Breast epithelium (tissue), 4 donors: ENCODE results near the gene SLC7A9. TPM values are rescaled to one million over a fixed set of nuclear protein-coding genes. Genes with fewer than 3 reads are reported as not detected.
"Not testable (repeated sequence)": the region's sequence is repeated elsewhere in the genome, so short reads cannot be mapped to it uniquely, and the experiment has no call there.

Experiments
- DNase-seq, 2 donors: peaks; one replicate each; pipeline ENCODE4 v3.0.0-alpha.2; 2019; ENCODE audit warnings: low spot score in 2 of 2
- H3K27ac ChIP-seq, 2 donors: fragments of 200-600 bp; sonication (generic) in 1 of 2; one replicate each; pipeline ENCODE4 v1.5.1; 2016 to 2019; ENCODE audit warnings: mild to moderate bottlenecking in 1 of 2
- H3K27me3 ChIP-seq, 2 donors: fragments of 200-600 bp; sonication (generic) in 1 of 2; one replicate each; pipeline versions ENCODE4 v1.5.1 to v1.6.0; 2017 to 2019; ENCODE audit warnings: control low read depth in 1 of 2, mild to moderate bottlenecking in 1 of 2
- H3K36me3 ChIP-seq: fragments of 200-600 bp; one replicate; pipeline ENCODE4 v1.5.1; 2019
- H3K4me1 ChIP-seq, 2 donors: fragments of 200-600 bp; sonication (generic); one replicate each; pipeline ENCODE4 v1.5.1; 2016 to 2019; ENCODE audit warnings: control low read depth in 1 of 2
- H3K4me3 ChIP-seq, 3 donors: fragments of 200-600 bp; sonication (generic); 1 replicate in 2 of 3; 2 replicates in 1 of 3; pipeline ENCODE4 v1.5.1; 2016 to 2019; ENCODE audit warnings: mild to moderate bottlenecking in 3 of 3, moderate library complexity in 2 of 3
- H3K9me3 ChIP-seq, 2 donors: fragments of 200-600 bp; sonication (generic) in 1 of 2; one replicate each; pipeline ENCODE4 v1.5.1; 2016 to 2019; ENCODE audit warnings: control low read depth in 1 of 2
- POLR2A ChIP-seq: fragments of 450-650 bp; IDR thresholded peaks from one replicate; pipeline ENCODE4 v1.6.1; 2016; ENCODE audit warnings: antibody characterized with exemption, mild to moderate bottlenecking, moderate library complexity
- POLR2AphosphoS5 ChIP-seq, 3 donors: sonication (generic); formaldehyde crosslinking; IDR thresholded peaks; one replicate each; pipeline ENCODE4 v1.6.1; 2017; ENCODE audit warnings: antibody characterized with exemption in 3 of 3
- intact Hi-C: fragments of 100-400 bp; cut with DNase I; formaldehyde crosslinking; loops from one replicate; pipeline ENCODE4 v1.15.1; 2023; ENCODE audit warnings: low total_unique reads
- total RNA-seq, 3 donors: library from RNA; depleted of rRNA; stranded (reverse); fragments of >200 nt; gene quantifications; one replicate each; pipeline ENCODE4 v1.1.0, GENCODE V29; 2016
- TF ChIP-seq, protein P1 (sequence below), 3 donors: fragments of 450-650 bp; IDR thresholded peaks; one replicate each; pipeline ENCODE4 v1.5.1; 2016 to 2017; ENCODE audit warnings: antibody characterized with exemption in 3 of 3, mild to moderate bottlenecking in 3 of 3, moderate library complexity in 3 of 3

Gene SLC7A9
- total RNA-seq, 3 donors from 2014 or later, result 0.29 to 0.48 (median 0.33) TPM

DNA sequence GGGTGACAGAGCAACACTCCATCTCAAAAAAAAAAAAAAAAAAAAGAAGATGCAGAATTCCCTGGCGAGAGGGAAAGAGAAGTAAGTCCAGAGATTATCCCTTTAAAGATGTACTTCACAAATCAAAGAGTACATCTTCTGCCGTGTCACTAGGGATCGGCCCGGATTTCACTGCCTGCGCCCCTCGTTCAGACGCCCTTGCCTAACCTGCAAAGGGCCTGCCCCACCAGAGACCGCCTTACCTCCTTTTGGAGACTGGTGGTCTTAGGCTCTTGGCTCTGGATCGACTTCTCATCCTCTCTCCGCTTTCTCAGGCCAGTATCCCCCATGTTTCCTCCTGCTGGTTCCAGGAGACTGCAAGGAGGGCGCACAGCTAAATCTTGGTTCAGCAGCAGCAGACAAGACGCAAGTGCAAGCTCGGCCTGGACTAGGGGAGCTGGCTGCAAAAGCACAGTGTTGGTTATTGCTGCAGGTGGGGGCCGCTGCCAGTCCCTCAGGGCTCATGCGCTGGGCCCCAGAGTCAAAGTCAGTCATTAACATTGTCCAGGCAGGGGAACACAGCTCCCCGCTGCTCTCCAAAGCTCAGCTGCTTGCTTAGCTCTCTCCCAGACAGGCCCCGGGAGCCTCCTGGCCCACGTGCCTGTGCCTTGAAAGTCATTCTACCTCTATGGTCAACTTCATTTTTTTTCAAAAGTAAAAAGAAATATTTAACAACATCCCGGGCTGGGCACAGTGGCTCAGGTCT, 1.2 kb downstream of the SLC7A9 start:
- TF ChIP-seq, protein P1, sequence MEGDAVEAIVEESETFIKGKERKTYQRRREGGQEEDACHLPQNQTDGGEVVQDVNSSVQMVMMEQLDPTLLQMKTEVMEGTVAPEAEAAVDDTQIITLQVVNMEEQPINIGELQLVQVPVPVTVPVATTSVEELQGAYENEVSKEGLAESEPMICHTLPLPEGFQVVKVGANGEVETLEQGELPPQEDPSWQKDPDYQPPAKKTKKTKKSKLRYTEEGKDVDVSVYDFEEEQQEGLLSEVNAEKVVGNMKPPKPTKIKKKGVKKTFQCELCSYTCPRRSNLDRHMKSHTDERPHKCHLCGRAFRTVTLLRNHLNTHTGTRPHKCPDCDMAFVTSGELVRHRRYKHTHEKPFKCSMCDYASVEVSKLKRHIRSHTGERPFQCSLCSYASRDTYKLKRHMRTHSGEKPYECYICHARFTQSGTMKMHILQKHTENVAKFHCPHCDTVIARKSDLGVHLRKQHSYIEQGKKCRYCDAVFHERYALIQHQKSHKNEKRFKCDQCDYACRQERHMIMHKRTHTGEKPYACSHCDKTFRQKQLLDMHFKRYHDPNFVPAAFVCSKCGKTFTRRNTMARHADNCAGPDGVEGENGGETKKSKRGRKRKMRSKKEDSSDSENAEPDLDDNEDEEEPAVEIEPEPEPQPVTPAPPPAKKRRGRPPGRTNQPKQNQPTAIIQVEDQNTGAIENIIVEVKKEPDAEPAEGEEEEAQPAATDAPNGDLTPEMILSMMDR (IDR thresholded peaks at IDR 0.05), result no peak
- TF ChIP-seq POLR2A (no peak), POLR2AphosphoS5 (IDR thresholded peaks at IDR 0.05) (no peak)
- no peaks in the 10 kb centered on the region for H3K4me1 ChIP-seq
- no peaks in the 10 kb centered on the region for H3K36me3 ChIP-seq
- H3K27ac ChIP-seq, result no peak overlapping the region
- H3K27me3 ChIP-seq, result no peaks in the 10 kb centered on the region
- DNase-seq, result no peak
- no peak overlapping the region for H3K4me3 ChIP-seq
- H3K9me3 ChIP-seq, result no peaks in the 10 kb centered on the region
- intact Hi-C loops, result no loop called here

DNA sequence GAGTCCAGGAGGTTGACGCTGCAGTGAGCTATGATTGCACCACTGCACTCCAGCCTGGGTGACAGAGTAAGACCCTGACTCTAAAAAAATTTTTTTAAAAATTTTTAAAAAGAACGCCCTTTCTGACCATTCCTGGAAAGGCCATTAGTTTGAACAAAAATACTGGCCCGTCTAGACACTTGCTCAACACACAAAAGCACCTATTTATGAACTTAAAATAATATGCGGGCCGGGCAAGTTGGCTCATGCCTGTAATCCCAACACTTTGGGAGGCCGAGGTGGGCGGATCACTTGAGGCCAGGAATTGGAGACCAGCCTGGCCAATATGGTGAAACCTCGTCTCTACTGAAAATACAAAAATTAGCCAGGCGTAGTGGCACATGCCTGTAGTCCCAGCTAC, 2.1 kb downstream of the SLC7A9 start:
- H3K27ac ChIP-seq, H3K9me3 ChIP-seq, H3K27me3 ChIP-seq, H3K4me1 ChIP-seq, DNase-seq, H3K4me3 ChIP-seq, H3K36me3 ChIP-seq, intact Hi-C loops: not testable (repeated sequence)

DNA sequence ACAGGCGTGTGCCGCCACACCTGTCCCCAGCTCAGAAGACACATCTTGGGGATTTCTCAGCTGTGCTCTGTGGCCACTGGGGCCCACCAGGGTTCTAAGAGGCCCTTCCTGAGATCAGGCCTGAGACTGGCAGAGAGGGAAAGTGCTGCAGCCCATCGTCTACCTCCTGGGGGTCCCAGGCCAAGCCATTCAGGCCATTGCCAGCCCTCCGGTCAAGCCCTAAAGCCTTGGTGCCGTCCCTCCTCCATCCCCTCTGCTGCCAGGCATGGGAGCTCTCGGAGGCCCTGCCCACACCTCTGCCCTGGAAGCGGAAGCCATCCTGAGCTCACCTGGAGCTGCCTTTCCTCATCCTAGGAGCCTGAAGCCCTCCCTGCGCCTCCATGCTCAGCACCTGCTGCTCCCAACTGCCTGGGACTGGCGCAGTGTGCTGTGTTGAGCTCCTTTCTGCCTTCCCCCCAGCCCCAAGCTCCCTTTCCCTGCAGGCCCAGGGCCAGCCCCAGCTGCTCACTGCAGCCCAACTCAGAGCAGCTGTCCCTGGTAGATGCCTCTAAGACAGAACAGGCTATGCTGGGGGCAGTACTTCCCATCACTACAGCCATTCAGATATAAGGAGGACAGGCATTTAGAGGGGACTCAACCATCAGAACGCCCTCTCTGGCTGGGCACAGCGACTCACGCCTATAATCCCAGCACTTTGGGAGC, 2.9 kb downstream of the SLC7A9 start:
- TF ChIP-seq POLR2AphosphoS5 (IDR thresholded peaks at IDR 0.05), result no peak
- TF ChIP-seq, protein P1 (IDR thresholded peaks at IDR 0.05), result no peak
- TF ChIP-seq POLR2A, result no peak
- Histone ChIP-seq H3K27ac (no peak overlapping the region), H3K9me3 (no peaks in the 10 kb centered on the region), H3K4me3 (no peak overlapping the region), H3K27me3 (no peaks in the 10 kb centered on the region), H3K36me3 (no peaks in the 10 kb centered on the region), H3K4me1 (no peaks in the 10 kb centered on the region)
- intact Hi-C loops, result no loop called here
- DNase-seq, result no peak

DNA sequence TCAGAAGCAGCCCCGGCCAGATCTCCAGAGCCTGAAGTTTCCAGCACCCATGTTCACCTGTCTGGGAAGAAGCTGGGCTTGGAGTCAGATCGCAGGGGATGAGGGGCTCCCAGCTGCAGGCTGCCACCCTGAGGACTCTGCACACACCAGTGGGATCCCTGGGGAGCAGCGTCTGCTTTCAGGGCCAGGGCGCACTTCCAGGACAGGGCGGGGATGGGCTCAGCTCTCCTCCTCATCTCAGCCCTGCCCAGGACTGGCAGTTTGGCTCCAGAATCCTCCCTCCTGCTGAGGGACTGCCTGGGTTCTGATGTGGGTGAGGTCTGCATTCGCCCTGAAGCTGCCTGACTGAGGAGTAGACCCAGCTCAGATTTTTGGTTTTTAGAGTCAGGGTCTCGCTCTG, 3.5 kb downstream of the SLC7A9 start:
- no peak for TF ChIP-seq POLR2AphosphoS5 (IDR thresholded peaks at IDR 0.05)
- no peak for TF ChIP-seq POLR2A
- TF ChIP-seq, protein P1 (IDR thresholded peaks at IDR 0.05), result no peak
- no peak for DNase-seq
- Histone ChIP-seq H3K36me3 (no peaks in the 10 kb centered on the region), H3K27me3 (no peaks in the 10 kb centered on the region), H3K4me1 (no peaks in the 10 kb centered on the region), H3K27ac (no peak overlapping the region), H3K4me3 (no peak overlapping the region), H3K9me3 (no peaks in the 10 kb centered on the region)
- intact Hi-C loops, result no loop called here

DNA sequence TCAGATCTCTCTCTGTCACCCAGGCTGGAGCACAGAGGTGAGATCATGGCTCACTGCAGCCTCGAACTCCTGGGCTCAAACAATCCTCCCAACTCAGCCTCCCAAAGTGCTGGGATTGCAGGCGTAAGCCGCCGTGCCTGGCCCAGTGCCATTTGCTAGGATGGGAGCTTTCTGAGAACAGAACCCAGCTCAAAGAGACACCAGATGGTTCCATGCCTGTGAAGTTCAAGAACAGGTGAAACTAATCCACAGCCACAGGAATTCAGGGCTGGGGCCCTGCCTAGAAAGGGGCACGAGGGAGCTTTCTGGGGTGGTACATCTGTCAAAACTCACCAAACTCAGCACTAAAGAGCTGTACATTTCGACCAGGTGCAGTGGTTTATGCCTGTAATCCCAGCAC, 4.2 kb downstream of the SLC7A9 start:
- Histone ChIP-seq H3K4me3 (no peak overlapping the region), H3K36me3 (no peaks in the 10 kb centered on the region), H3K27me3 (no peaks in the 10 kb centered on the region), H3K9me3 (no peaks in the 10 kb centered on the region), H3K27ac (no peak overlapping the region), H3K4me1 (no peaks in the 10 kb centered on the region)
- TF ChIP-seq, protein P1 (IDR thresholded peaks at IDR 0.05), result no peak
- TF ChIP-seq POLR2AphosphoS5 (IDR thresholded peaks at IDR 0.05), result no peak
- TF ChIP-seq POLR2A, result no peak
- DNase-seq, result no peak
- intact Hi-C loops, result no loop called here
